Ovary (tissue), 9 donors: Measurements from ENCODE around the gene PLEKHG4B. TPM values are rescaled to one million over a fixed set of nuclear protein-coding genes. Genes with fewer than 3 reads are reported as not detected.
"Not testable (repeated sequence)": the region's sequence is repeated elsewhere in the genome, so short reads cannot be mapped to it uniquely, and the experiment has no call there.

Source experiments
- DNase-seq, 5 donors: peaks; one replicate each; pipeline ENCODE4 v3.0.0-alpha.2; 2019 to 2020
- H3K27ac ChIP-seq, 2 donors: fragments of 200-600 bp; one replicate each; pipeline versions ENCODE4 v1.5.1 to v1.8.0; 2019 to 2022
- H3K27me3 ChIP-seq: fragments of 200-600 bp; one replicate; pipeline ENCODE4 v1.8.0; 2022
- H3K36me3 ChIP-seq: fragments of 200-600 bp; sonication (generic); one replicate; pipeline ENCODE4 v1.5.1; 2019
- H3K4me1 ChIP-seq: one replicate; pipeline ENCODE4 v1.8.1; 2013; ENCODE audit warnings: mild to moderate bottlenecking, moderate library complexity; ENCODE audit not compliant: insufficient read depth
- H3K4me3 ChIP-seq: fragments of 200-600 bp; sonication (generic); one replicate; pipeline ENCODE4 v1.5.1; 2017
- H3K9me3 ChIP-seq, 2 donors: fragments of 200-600 bp in 1 of 2; sonication (generic) in 1 of 2; one replicate each; pipeline versions ENCODE4 v1.5.1 to v1.8.1; 2013 to 2019; ENCODE audit warnings: mild to moderate bottlenecking in 1 of 2, moderate library complexity in 1 of 2
- EP300 ChIP-seq: sonication (generic); formaldehyde crosslinking; IDR thresholded peaks from one replicate; pipeline ENCODE4 v1.6.1; 2017; ENCODE audit warnings: antibody characterized with exemption
- POLR2A ChIP-seq: fragments of 450-650 bp; IDR thresholded peaks from one replicate; pipeline ENCODE4 v1.6.1; 2017; ENCODE audit warnings: antibody characterized with exemption, mild to moderate bottlenecking, moderate library complexity
- whole genome bisulfite sequencing, 3 donors: extraction: QIAGEN DNeasy Blood & Tissue Kit in 1 of 3; methylation state at CpG; one replicate each; pipeline versions ENCODE4 v1.1.5 to v1.1.7; 2013 to 2017; 5-methylcytosine and 5-hydroxymethylcytosine counted together
- intact Hi-C, 4 donors: fragments of 100-400 bp; cut with DNase I; formaldehyde crosslinking; loops; one replicate each; pipeline versions ENCODE4 v1.11.0 to v1.15.1; 2022 to 2023
- polyA plus RNA-seq, 2 donors: library from polyadenylated mRNA; stranded (reverse); fragments of 200-250 nt in 1 of 2; fragments of 350-450 nt in 1 of 2; fragmentation: Illumina TruSeq in 1 of 2; extraction: RNeasy Lipid Tissue Mini Kit (QIAGEN cat#74804) in 1 of 2; gene quantifications; one replicate each; pipeline ENCODE4 v1.2.3, GENCODE V29; 2013 to 2014
- total RNA-seq, 7 donors: library from RNA; depleted of rRNA in 2 of 7; stranded (reverse); fragments of >200 nt in 2 of 7; fragmentation: NEBNext Ultra II Directional in 3 of 7; extraction: Animal tissue kit (Norgen Biotek cat#: 25700) in 3 of 7; gene quantifications; one replicate each; pipeline versions ENCODE4 v1.1.0 to v1.2.4, GENCODE V29; 2016 to 2023
- TF ChIP-seq, protein P1 (sequence below), 3 donors: fragments of 450-650 bp in 2 of 3; fragments of 200-600 bp in 1 of 3; IDR thresholded peaks; one replicate each; pipeline versions ENCODE4 v1.5.1 to v1.8.0; 2016 to 2022; ENCODE audit warnings: antibody characterized with exemption in 3 of 3, mild to moderate bottlenecking in 1 of 3
- donor health status: DM: no; HTN: no; CAD: no; lungs with moderate emphysema.
- donor health status: DM: no; HTN: no; CAD: no.
- donor health status: Bipolar disorder and iron deficiency.
- donor health status: DM: yes; HTN: yes; CAD: no.
- donor health status: DM: no; HTN: no; CAD: no.
- donor health status: DM: yes; HTN: yes; CAD: no.

PLEKHG4B gene
- total and polyA plus RNA-seq, 9 donors, result 0.47 to 4.0 (median 1.8) TPM

DNA sequence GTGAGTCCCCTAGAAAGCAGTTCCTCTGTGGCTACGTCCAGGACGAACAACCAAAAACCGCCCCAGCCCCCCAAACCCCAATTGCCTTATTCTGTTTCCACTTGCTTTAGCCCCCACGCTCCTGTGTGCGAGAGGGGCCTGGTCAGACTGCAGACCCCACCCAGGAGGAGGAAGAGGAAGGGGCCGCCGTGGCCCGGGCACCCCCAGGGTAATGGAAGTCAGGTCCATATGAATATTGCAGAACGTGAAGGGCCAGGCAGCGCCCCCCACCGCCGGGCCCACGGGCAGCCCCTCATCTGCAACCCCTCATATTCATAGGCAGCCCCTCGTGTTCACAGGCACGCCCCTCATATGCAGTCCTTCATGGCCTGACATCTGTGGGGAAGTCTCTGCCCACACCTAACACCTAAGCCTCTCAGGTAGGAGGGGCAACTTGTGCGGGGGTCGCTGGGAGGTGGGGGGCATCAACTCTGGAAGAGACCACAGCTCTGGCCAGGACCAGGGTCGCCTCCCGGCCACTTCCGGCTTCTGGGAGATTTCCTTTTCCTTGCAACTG is 37.7 kb upstream of the PLEKHG4B start:
- 14 to 18% (median 15%) methylated on average over 20 of the region's 20 CpGs for WGBS, 3 donors
- Histone ChIP-seq H3K27ac (no peak overlapping the region), H3K4me1 (no peaks in the 10 kb centered on the region), H3K4me3 (peak overlapping the region; percentile 21), H3K36me3 (no peaks in the 10 kb centered on the region), H3K27me3 (no peaks in the 10 kb centered on the region), H3K9me3 (no peaks in the 10 kb centered on the region)
- DNase-seq, result no peak
- intact Hi-C loops, result no loop called here
- TF ChIP-seq, protein P1, sequence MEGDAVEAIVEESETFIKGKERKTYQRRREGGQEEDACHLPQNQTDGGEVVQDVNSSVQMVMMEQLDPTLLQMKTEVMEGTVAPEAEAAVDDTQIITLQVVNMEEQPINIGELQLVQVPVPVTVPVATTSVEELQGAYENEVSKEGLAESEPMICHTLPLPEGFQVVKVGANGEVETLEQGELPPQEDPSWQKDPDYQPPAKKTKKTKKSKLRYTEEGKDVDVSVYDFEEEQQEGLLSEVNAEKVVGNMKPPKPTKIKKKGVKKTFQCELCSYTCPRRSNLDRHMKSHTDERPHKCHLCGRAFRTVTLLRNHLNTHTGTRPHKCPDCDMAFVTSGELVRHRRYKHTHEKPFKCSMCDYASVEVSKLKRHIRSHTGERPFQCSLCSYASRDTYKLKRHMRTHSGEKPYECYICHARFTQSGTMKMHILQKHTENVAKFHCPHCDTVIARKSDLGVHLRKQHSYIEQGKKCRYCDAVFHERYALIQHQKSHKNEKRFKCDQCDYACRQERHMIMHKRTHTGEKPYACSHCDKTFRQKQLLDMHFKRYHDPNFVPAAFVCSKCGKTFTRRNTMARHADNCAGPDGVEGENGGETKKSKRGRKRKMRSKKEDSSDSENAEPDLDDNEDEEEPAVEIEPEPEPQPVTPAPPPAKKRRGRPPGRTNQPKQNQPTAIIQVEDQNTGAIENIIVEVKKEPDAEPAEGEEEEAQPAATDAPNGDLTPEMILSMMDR (IDR thresholded peaks at IDR 0.05), result no peak
- TF ChIP-seq EP300 (no peak), POLR2A (no peak)

DNA sequence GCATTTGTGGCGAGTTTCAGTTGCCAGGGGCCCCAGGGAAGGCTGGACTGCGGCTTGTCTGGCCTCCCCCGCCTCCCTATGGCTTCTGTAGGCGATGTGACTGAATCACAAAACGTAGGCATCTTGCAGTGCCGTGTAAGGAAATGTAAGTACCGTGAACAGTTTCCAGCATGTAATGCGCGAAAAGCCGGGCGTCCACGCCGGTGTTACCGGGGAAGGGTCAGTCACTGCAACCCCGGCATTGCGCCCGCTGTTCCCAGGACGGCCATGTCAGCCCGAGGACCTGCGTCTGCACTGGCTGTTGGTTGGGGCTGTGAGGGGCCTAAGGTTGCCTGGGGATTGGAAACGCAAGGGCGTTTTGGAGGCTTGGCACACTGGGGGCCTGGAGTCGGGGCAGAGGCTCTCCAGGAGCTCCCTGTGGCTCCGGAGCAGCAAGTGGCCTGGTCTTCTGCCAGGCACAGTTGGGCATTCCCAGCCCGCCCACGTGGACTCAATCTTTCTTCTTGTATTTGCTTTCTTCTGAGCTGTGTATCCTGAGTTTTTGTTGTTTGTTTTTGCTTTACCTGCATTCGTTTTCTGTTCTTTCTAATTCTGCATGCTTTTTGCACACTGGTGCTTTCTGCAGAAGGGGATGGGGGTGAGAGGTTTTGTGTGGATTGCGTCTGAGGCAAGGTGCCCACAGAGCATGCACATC is 36.9 kb upstream of the PLEKHG4B start:
- TF ChIP-seq, protein P1 (IDR thresholded peaks at IDR 0.05), result no peak
- TF ChIP-seq EP300 (no peak), POLR2A (no peak)
- Histone ChIP-seq H3K9me3 (no peaks in the 10 kb centered on the region), H3K36me3 (no peaks in the 10 kb centered on the region), H3K27ac (no peak overlapping the region), H3K27me3 (no peaks in the 10 kb centered on the region), H3K4me1 (no peaks in the 10 kb centered on the region), H3K4me3 (no peak overlapping the region)
- intact Hi-C loops, result no loop called here
- WGBS, 3 donors, result 83 to 90% (median 88%) methylated on average over 28 of the region's 28 CpGs
- no peak for DNase-seq

DNA sequence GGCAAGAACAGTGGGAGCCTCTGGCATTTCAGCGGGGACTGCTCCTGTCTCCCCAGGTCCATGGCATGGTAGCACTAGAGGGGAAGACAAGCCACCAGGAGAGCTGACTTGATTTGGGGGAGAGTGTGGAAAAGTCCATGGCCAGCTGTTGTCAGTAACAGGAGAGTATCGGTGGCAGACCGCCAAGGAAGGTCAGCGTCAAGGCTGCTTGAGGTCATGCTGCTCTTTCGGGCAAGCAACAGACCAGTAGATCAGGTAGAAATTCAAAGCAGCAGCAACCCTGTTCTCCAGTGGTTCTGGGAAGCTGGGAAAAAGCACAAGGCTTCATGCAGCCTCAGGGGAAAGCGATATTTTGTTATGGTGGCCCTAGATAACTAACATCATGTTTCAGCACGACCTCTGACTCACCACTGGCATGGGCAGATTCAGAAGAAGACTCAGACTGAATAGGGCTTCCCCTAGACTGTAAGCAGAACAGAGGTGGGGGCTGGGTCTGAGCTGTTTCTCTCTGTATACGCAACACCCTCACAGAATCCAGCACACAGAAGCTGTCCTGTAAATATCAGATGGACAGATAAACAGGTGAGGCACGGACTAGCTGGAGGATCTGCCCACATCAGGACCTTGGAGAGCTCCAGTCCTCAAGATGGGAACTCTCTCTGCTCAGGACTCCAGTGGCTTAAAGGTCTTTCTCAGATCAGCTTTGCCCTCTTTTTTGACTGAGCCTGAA is 35.2 kb upstream of the PLEKHG4B start:
- H3K9me3 ChIP-seq, result no peaks in the 10 kb centered on the region
- no peak overlapping the region for H3K27ac ChIP-seq
- H3K27me3 ChIP-seq, result no peaks in the 10 kb centered on the region
- no peak overlapping the region for H3K4me3 ChIP-seq
- TF ChIP-seq EP300 (no peak), POLR2A (no peak)
- TF ChIP-seq, protein P1 (IDR thresholded peaks at IDR 0.05), result no peak
- H3K36me3 ChIP-seq, result no peaks in the 10 kb centered on the region
- 34 to 55% (median 37%) methylated on average over 9 of the region's 9 CpGs for WGBS, 3 donors
- intact Hi-C loops, result no loop called here
- H3K4me1 ChIP-seq, result no peaks in the 10 kb centered on the region
- peak in 1 of 5 donors; percentile 22 for DNase-seq

- H3K9me3 ChIP-seq, H3K4me1 ChIP-seq, intact Hi-C loops, H3K4me3 ChIP-seq, DNase-seq, H3K36me3 ChIP-seq, H3K27ac ChIP-seq, H3K27me3 ChIP-seq: not testable (repeated sequence)
- WGBS, 3 donors, result 72 to 83% (median 79%) methylated on average over 1 of the region's 1 CpG
These were observed 31.7 kb upstream of the PLEKHG4B start for GRCh38 chr5:60250-60649.

- 58 to 72% (median 66%) methylated on average over 1 of the region's 1 CpG for WGBS, 3 donors
- intact Hi-C loops, result no loop called here
- Histone ChIP-seq H3K36me3 (no peaks in the 10 kb centered on the region), H3K4me3 (no peak overlapping the region), H3K27me3 (no peaks in the 10 kb centered on the region), H3K9me3 (no peaks in the 10 kb centered on the region), H3K4me1 (no peaks in the 10 kb centered on the region), H3K27ac (no peak overlapping the region)
- TF ChIP-seq EP300, result no peak
- no peak for TF ChIP-seq POLR2A
- TF ChIP-seq, protein P1 (IDR thresholded peaks at IDR 0.05), result no peak
- DNase-seq, result no peak
These were observed 21.5 kb upstream of the PLEKHG4B start for GRCh38 chr5:70440-70839.

DNA sequence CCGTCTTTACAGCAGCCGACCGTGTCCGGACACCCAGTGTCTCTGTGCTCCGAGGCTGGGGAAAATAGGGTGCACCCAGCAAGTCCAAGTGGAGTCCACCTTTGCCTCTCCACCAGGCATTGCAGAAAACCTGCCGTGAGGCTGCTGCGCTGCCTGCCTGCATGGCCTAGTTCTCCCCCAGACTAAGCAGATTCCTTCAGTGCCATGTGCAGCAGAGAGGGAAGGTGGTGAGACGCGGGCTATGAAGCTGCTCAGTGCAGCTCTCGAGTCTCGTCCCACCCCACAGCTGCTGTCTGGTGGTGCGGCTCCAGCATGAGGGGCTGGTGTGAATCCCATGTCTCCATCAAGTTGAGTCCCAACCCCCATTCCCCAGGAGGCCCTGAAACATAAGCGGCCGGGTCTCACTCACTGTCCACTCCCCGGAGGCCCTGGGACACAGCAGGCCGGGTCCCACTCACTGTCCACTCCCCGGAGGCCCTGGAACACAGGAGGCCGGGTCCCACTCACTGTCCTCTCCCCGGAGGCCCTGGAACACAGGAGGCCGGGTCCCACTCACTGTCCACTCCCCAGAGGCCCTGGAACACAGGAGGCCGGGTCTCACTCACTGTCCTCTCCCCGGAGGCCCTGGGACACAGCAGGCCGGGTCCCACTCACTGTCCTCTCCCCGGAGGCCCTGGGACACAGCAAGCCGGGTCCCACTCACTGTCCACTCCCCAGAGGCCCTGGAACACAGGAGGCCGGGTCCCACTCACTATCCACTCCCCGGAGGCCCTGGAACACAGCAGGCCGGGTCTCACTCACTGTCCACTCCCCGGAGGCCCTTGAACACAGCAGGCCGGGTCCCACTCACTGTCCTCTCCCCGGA is 19.4 kb upstream of the PLEKHG4B start:
- H3K27me3 ChIP-seq, H3K27ac ChIP-seq, DNase-seq, H3K4me3 ChIP-seq, intact Hi-C loops, H3K36me3 ChIP-seq, H3K9me3 ChIP-seq, H3K4me1 ChIP-seq: not testable (repeated sequence)
- WGBS, 3 donors, result 85 to 92% (median 88%) methylated on average over 28 to 31 of the region's 31 CpGs

- intact Hi-C loops, H3K4me1 ChIP-seq, H3K27ac ChIP-seq, DNase-seq, H3K36me3 ChIP-seq, H3K27me3 ChIP-seq, H3K4me3 ChIP-seq, H3K9me3 ChIP-seq: not testable (repeated sequence)
- 83 to 92% (median 89%) methylated on average over 7 to 8 of the region's 9 CpGs for WGBS, 3 donors
These were observed 18.9 kb upstream of the PLEKHG4B start for GRCh38 chr5:73181-73447.
